ENCODE results near the gene HSPE1.

DNA sequence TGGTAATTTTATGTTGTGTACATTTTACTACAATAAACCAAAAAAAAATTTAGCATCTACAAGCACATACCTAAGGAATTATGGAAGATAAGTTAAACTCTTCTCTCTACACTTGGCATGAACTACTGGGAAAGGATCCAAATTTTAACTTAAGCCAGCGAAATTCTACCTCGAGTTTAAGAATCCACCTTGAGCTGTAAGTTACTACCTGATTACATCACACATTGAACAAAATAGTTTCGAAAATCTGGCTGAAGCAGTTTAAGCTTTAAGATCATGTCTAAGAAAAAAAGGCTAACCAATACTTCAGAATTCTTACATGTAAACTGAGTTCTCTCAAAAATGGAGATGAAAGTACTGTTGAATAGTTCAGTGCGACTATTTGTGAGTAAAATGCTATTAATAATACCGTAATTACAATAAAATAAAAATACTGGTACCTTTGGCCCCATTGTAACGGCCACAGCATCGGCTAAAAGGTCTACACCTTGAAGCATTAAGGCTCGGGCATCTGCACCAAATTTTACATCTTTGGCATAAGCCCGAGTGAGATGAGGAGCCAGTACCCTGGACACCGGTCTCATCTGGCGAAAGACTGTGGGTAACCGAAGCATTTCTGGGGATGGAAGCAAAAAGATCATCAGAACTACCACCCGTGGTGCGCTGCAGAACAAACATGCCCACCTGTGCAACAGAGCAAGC is 1.8 kb upstream of the HSPE1 start:
- TF ChIP-seq, protein P1, sequence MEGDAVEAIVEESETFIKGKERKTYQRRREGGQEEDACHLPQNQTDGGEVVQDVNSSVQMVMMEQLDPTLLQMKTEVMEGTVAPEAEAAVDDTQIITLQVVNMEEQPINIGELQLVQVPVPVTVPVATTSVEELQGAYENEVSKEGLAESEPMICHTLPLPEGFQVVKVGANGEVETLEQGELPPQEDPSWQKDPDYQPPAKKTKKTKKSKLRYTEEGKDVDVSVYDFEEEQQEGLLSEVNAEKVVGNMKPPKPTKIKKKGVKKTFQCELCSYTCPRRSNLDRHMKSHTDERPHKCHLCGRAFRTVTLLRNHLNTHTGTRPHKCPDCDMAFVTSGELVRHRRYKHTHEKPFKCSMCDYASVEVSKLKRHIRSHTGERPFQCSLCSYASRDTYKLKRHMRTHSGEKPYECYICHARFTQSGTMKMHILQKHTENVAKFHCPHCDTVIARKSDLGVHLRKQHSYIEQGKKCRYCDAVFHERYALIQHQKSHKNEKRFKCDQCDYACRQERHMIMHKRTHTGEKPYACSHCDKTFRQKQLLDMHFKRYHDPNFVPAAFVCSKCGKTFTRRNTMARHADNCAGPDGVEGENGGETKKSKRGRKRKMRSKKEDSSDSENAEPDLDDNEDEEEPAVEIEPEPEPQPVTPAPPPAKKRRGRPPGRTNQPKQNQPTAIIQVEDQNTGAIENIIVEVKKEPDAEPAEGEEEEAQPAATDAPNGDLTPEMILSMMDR (IDR thresholded peaks at IDR 0.05), result no peak
- TF ChIP-seq ZNF281 (CRISPR knock-in tag; IDR thresholded peaks at IDR 0.05), result no peak
- TF ChIP-seq ZBTB43 (CRISPR knock-in tag; IDR thresholded peaks at IDR 0.05), result no peak
- TF ChIP-seq, protein P2, sequence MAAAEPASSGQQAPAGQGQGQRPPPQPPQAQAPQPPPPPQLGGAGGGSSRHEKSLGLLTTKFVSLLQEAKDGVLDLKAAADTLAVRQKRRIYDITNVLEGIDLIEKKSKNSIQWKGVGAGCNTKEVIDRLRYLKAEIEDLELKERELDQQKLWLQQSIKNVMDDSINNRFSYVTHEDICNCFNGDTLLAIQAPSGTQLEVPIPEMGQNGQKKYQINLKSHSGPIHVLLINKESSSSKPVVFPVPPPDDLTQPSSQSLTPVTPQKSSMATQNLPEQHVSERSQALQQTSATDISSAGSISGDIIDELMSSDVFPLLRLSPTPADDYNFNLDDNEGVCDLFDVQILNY (CRISPR knock-in tag; IDR thresholded peaks at IDR 0.05), result no peak
- TF ChIP-seq, protein P3, sequence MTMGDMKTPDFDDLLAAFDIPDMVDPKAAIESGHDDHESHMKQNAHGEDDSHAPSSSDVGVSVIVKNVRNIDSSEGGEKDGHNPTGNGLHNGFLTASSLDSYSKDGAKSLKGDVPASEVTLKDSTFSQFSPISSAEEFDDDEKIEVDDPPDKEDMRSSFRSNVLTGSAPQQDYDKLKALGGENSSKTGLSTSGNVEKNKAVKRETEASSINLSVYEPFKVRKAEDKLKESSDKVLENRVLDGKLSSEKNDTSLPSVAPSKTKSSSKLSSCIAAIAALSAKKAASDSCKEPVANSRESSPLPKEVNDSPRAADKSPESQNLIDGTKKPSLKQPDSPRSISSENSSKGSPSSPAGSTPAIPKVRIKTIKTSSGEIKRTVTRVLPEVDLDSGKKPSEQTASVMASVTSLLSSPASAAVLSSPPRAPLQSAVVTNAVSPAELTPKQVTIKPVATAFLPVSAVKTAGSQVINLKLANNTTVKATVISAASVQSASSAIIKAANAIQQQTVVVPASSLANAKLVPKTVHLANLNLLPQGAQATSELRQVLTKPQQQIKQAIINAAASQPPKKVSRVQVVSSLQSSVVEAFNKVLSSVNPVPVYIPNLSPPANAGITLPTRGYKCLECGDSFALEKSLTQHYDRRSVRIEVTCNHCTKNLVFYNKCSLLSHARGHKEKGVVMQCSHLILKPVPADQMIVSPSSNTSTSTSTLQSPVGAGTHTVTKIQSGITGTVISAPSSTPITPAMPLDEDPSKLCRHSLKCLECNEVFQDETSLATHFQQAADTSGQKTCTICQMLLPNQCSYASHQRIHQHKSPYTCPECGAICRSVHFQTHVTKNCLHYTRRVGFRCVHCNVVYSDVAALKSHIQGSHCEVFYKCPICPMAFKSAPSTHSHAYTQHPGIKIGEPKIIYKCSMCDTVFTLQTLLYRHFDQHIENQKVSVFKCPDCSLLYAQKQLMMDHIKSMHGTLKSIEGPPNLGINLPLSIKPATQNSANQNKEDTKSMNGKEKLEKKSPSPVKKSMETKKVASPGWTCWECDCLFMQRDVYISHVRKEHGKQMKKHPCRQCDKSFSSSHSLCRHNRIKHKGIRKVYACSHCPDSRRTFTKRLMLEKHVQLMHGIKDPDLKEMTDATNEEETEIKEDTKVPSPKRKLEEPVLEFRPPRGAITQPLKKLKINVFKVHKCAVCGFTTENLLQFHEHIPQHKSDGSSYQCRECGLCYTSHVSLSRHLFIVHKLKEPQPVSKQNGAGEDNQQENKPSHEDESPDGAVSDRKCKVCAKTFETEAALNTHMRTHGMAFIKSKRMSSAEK (CRISPR knock-in tag; IDR thresholded peaks at IDR 0.05; ENCODE audit: borderline replicate concordance), result no peak
- TF ChIP-seq NFE2L1 (CRISPR knock-in tag; IDR thresholded peaks at IDR 0.05), result no peak
